IMR-90 (cell line): ENCODE results near the gene EDIL3. TPM values are rescaled to one million over a fixed set of nuclear protein-coding genes. Genes with fewer than 3 reads are reported as not detected.
A peak's percentile ranks its signal among the peaks of the same experiment; 100 is the strongest.

Experiments used
- ATAC-seq: fragments of 200-7000 bp; cut with Tn5 transposase; 2 replicates; pipeline ENCODE4 v1.9.1; 2020; ENCODE audit warnings: low read depth, mild to moderate bottlenecking, moderate library complexity
- BruUV-seq: library from RNA; stranded (reverse); fragments of 400-500 nt; replicated peaks from 2 replicates; lab custom pipeline; 2021; lab: Mats Ljungman, UMichigan
- CTCF ChIA-PET: fragments of 300-600 bp; formaldehyde crosslinking; extraction: SDS; loops from one replicate; lab custom pipeline; 2021; ENCODE audit warnings: antibody characterized with exemption; lab: Yijun Ruan, JAX
- POLR2A ChIA-PET: fragments of 300-600 bp; sonication (Branson Sonifier 250); formaldehyde crosslinking; loops from one replicate; lab custom pipeline; 2022; ENCODE audit warnings: antibody characterized with exemption; ENCODE audit not compliant: unreplicated experiment; lab: Charles Lee
- DNase-seq: peaks from one replicate; pipeline ENCODE4 v3.0.0; 2013
- H2AFZ ChIP-seq: replicated peaks from 2 replicates; pipeline ENCODE3; 2013; ENCODE audit warnings: low read length, mild to moderate bottlenecking; ENCODE audit not compliant: poor library complexity
- H2AK5ac ChIP-seq: 2 replicates; pipeline ENCODE4 v1.6.1; 2013; ENCODE audit warnings: low read depth, low read length, inconsistent platforms
- H2AK9ac ChIP-seq: replicated peaks from 2 replicates; pipeline ENCODE3; 2013; ENCODE audit warnings: mild to moderate bottlenecking, low read depth, low read length, moderate library complexity; ENCODE audit not compliant: poor library complexity
- H2BK120ac ChIP-seq: 2 replicates; pipeline ENCODE4 v1.6.1; 2013; ENCODE audit warnings: low read depth, low read length, inconsistent platforms
- H2BK15ac ChIP-seq: 3 replicates; pipeline ENCODE4 v1.6.1; 2013; ENCODE audit warnings: low read depth, low read length, inconsistent platforms
- H2BK20ac ChIP-seq: 2 replicates; pipeline ENCODE4 v1.6.1; 2013; ENCODE audit warnings: low read depth, mild to moderate bottlenecking, inconsistent platforms, low read length, moderate library complexity
- H2BK5ac ChIP-seq: 2 replicates; pipeline ENCODE4 v1.6.1; 2013; ENCODE audit warnings: mild to moderate bottlenecking, low read depth, low read length, inconsistent platforms; ENCODE audit not compliant: poor library complexity, severe bottlenecking
- H3K14ac ChIP-seq: replicated peaks from 2 replicates; pipeline ENCODE4 v1.6.1; 2013; ENCODE audit warnings: low read depth, low read length, inconsistent platforms
- H3K18ac ChIP-seq: 2 replicates; pipeline ENCODE4 v1.6.1; 2013; ENCODE audit warnings: low read depth, low read length, control low read depth
- H3K23ac ChIP-seq: 2 replicates; pipeline ENCODE4 v1.6.1; 2013; ENCODE audit warnings: low read depth, low read length, inconsistent platforms
- H3K27ac ChIP-seq: 2 replicates; pipeline ENCODE4 v1.5.1; 2013; ENCODE audit warnings: mild to moderate bottlenecking, control low read depth, low read length; ENCODE audit not compliant: insufficient read depth
- H3K27me3 ChIP-seq: 2 replicates; pipeline ENCODE4 v1.6.1; 2013; ENCODE audit warnings: low read length; ENCODE audit not compliant: control insufficient read depth, insufficient read depth
- H3K36me3 ChIP-seq: 2 replicates; pipeline ENCODE4 v1.6.1; 2013; ENCODE audit warnings: low read length, mixed read lengths; ENCODE audit not compliant: control insufficient read depth, insufficient read depth
- H3K4ac ChIP-seq: 2 replicates; pipeline ENCODE4 v1.6.1; 2013; ENCODE audit warnings: low read depth, low read length, inconsistent platforms
- H3K4me1 ChIP-seq: 2 replicates; pipeline ENCODE4 v1.6.1; 2013; ENCODE audit warnings: low read length, mixed read lengths; ENCODE audit not compliant: control insufficient read depth, insufficient read depth
- H3K4me2 ChIP-seq: 2 replicates; pipeline ENCODE4 v1.6.1; 2013; ENCODE audit warnings: low read depth, mild to moderate bottlenecking, control low read depth, low read length, moderate library complexity
- H3K4me3 ChIP-seq: 2 replicates; pipeline ENCODE4 v1.5.1; 2013; ENCODE audit warnings: low read depth, mild to moderate bottlenecking, control low read depth, low read length, moderate library complexity; ENCODE audit not compliant: insufficient read depth
- H3K56ac ChIP-seq: 2 replicates; pipeline ENCODE4 v1.6.1; 2013; ENCODE audit warnings: low read length, inconsistent platforms; ENCODE audit not compliant: insufficient read depth; ENCODE audit errors: extremely low read depth
- H3K79me1 ChIP-seq, 2 experiments: 2 replicates each; pipeline ENCODE4 v1.6.1; 2013; ENCODE audit warnings: low read length in 2 of 2, inconsistent platforms in 1 of 2, low read depth in 1 of 2
- H3K9ac ChIP-seq: 2 replicates; pipeline ENCODE4 v1.6.1; 2013; ENCODE audit warnings: low read depth, low read length, control low read depth
- H3K9me1 ChIP-seq: 2 replicates; pipeline ENCODE4 v1.6.1; 2013; ENCODE audit warnings: low read length, inconsistent platforms; ENCODE audit not compliant: insufficient read depth
- H3K9me3 ChIP-seq: 2 replicates; pipeline ENCODE4 v1.6.1; 2013; ENCODE audit warnings: low read length; ENCODE audit not compliant: control insufficient read depth, insufficient read depth
- H4K20me1 ChIP-seq: 2 replicates; pipeline ENCODE4 v1.6.1; 2013; ENCODE audit warnings: low read length, inconsistent platforms; ENCODE audit not compliant: insufficient read depth
- H4K5ac ChIP-seq: 2 replicates; pipeline ENCODE4 v1.6.1; 2013; ENCODE audit warnings: mild to moderate bottlenecking, low read depth, low read length, control low read depth
- H4K8ac ChIP-seq, 2 experiments: 2 replicates each; pipeline ENCODE4 v1.6.1; 2013; ENCODE audit warnings: low read depth in 2 of 2, low read length in 2 of 2, control low read depth in 1 of 2, inconsistent platforms in 1 of 2
- H4K91ac ChIP-seq: 2 replicates; pipeline ENCODE4 v1.6.1; 2013; ENCODE audit warnings: low read depth, low read length, inconsistent platforms; ENCODE audit not compliant: insufficient read depth
- CEBPB ChIP-seq: IDR thresholded peaks from 2 replicates; pipeline ENCODE4 v1.6.1; 2012; ENCODE audit warnings: low read depth, low read length, improper control_type of control experiment
- CHD1 ChIP-seq: IDR thresholded peaks from 2 replicates; pipeline ENCODE4 v1.6.1; 2012; ENCODE audit warnings: low read depth, low read length, improper control_type of control experiment
- CTCF ChIP-seq: conservative IDR thresholded peaks from 2 replicates; pipeline ENCODE4 v1.5.1; 2012; ENCODE audit warnings: mild to moderate bottlenecking, low read depth, low read length, improper control_type of control experiment
- ELK1 ChIP-seq: fragments of 150-350 bp; IDR thresholded peaks from 2 replicates; pipeline ENCODE4 v1.6.1; 2016; ENCODE audit warnings: low read depth, mild to moderate bottlenecking, low read length, moderate library complexity, borderline replicate concordance
- MXI1 ChIP-seq: IDR thresholded peaks from 2 replicates; pipeline ENCODE4 v1.6.1; 2012; ENCODE audit warnings: low read depth, mild to moderate bottlenecking, low read length, moderate library complexity, borderline replicate concordance
- POLR2A ChIP-seq: IDR thresholded peaks from 2 replicates; pipeline ENCODE4 v1.6.1; 2012; ENCODE audit warnings: mild to moderate bottlenecking, low read depth, low read length
- RCOR1 ChIP-seq: IDR thresholded peaks from 2 replicates; pipeline ENCODE4 v1.6.1; 2012; ENCODE audit warnings: mild to moderate bottlenecking, low read length, improper control_type of control experiment; ENCODE audit not compliant: insufficient replicate concordance
- RFX5 ChIP-seq: IDR thresholded peaks from 2 replicates; pipeline ENCODE4 v1.8.0; 2012; ENCODE audit warnings: low read depth, mild to moderate bottlenecking, low read length, moderate library complexity
- SMC3 ChIP-seq: fragments of 150-350 bp; IDR thresholded peaks from 2 replicates; pipeline ENCODE4 v1.6.1; 2016; ENCODE audit warnings: low read depth, mild to moderate bottlenecking, antibody characterized with exemption, low read length, moderate library complexity
- USF2 ChIP-seq: fragments of 150-350 bp; IDR thresholded peaks from 2 replicates; pipeline ENCODE4 v1.6.1; 2017; ENCODE audit warnings: mild to moderate bottlenecking, antibody characterized with exemption, low read length, low read depth
- WGBS, 2 experiments: methylation state at CpG; one replicate each; pipeline versions ENCODE4 v1.1.5 to v1.1.7; 2013; ENCODE audit warnings: missing lambda C conversion rate in 2 of 2; ENCODE audit not compliant: insufficient read length in 1 of 2; ENCODE audit errors: extremely low coverage in 2 of 2; 5-methylcytosine and 5-hydroxymethylcytosine counted together
- dilution Hi-C: fragments of 300-500 bp; cut with HindIII; formaldehyde crosslinking; loops from one replicate; pipeline ENCODE4 v1.14.3; 2018; ENCODE audit warnings: low sequenced_read_pairs; ENCODE audit not compliant: unreplicated experiment
- in situ Hi-C: fragments of 300-500 bp; cut with MboI; formaldehyde crosslinking; loops from 3 replicates; pipeline ENCODE4 v1.14.3; 2019; ENCODE audit warnings: low sequenced_read_pairs, inconsistent platforms, mixed read lengths
- intact Hi-C: fragments of 100-400 bp; cut with micrococcal nuclease; formaldehyde crosslinking; loops from 2 replicates; pipeline ENCODE4 v1.10.0; 2022
- polyA plus RNA-seq, 3 experiments: library from polyadenylated mRNA; depleted of rRNA; stranded (reverse); fragments of >200 nt; gene quantifications; 2 replicates each; pipeline ENCODE4 v1.2.3, GENCODE V29; 2012; ENCODE audit warnings: low replicate concordance in 1 of 3
- total RNA-seq: library from RNA; depleted of rRNA; stranded (reverse); fragments of >200 nt; gene quantifications from 2 replicates; pipeline ENCODE4 v1.2.3, GENCODE V29; 2012

The EDIL3 gene
- total and polyA plus RNA-seq, 2 of the 4 experiments (the other 2 are of a cell fraction) = 55.5 to 82.8 TPM

- Histone ChIP-seq H3K56ac (no peak overlapping the region), H2BK5ac (peak overlapping the region; percentile 41), H3K4me2 (peak overlapping the region; percentile 84), H2BK15ac (no peak overlapping the region; the same call in 2 of the 3 replicates), H4K8ac (no peak overlapping the region), H2BK120ac (no peak overlapping the region), H3K4ac (peak overlapping the region; percentile 63; the same call in 1 of the 2 replicates), H4K91ac (no peak overlapping the region), H3K27me3 (no peaks in the 10 kb centered on the region), H4K5ac (no peak overlapping the region; the same call in 1 of the 2 replicates), H3K79me1 (no peaks in the 10 kb centered on the region), H3K4me1 (peaks cover 7% of the 10 kb centered on the region), H3K9me3 (no peaks in the 10 kb centered on the region), H3K18ac (peak overlapping the region; percentile 88; the same call in 1 of the 2 replicates), H4K20me1 (no peaks in the 10 kb centered on the region), H3K9ac (no peak overlapping the region; the same call in 1 of the 2 replicates), H2BK20ac (peak overlapping the region; percentile 73), H2AK5ac (no peak overlapping the region), H3K4me3 (no peak overlapping the region), H2AK9ac (no peak overlapping the region), H3K9me1 (no peaks in the 10 kb centered on the region), H3K14ac (peak overlapping the region; percentile 80; the same call in 1 of the 2 replicates), H2AFZ (peak overlapping the region; percentile 0), H3K23ac (no peak overlapping the region), H3K36me3 (no peaks in the 10 kb centered on the region; the same call in 1 of the 2 replicates), H3K27ac (no peak overlapping the region)
- TF ChIP-seq CTCF = no peak
- no peak for TF ChIP-seq SMC3
- no peak for TF ChIP-seq RFX5
- no peak for TF ChIP-seq USF2
- no peak for TF ChIP-seq ELK1
- no peak for TF ChIP-seq CHD1
- TF ChIP-seq RCOR1 = no peak
- TF ChIP-seq CEBPB = no peak
- TF ChIP-seq POLR2A = no peak
- no peak for TF ChIP-seq MXI1
- BruUV-seq = no TSS peak
- ATAC-seq (peak; percentile 91), DNase-seq (peak; percentile 77)
- ChIA-PET POLR2A (no interaction called here), CTCF (interaction anchor here (0.6 kb wide), 1 partner anchor 8 kb away, joined by 3 read pairs; no protein-coding TSS in a partner anchor)
- intact Hi-C loops (no loop called here), in situ Hi-C loops (no loop called here), dilution Hi-C loops (no loop called here)
- no CpG with 5 or more reads among the region's 1 CpG for WGBS, 2 experiments
Measured at GRCh38 chr5:83955916-83956315, 428.8 kb downstream of the EDIL3 start.
